SU-DHL-6 (cell line): Measurements from ENCODE around the gene KMT2A.

Experiments used
- EZH2phosphoT487 ChIP-seq: fragments of 200-600 bp; sonication (generic), shearing (Covaris generic); conservative IDR thresholded peaks from 2 replicates; pipeline ENCODE4 v1.6.1; 2018; ENCODE audit warnings: mild to moderate bottlenecking, antibody characterized with exemption, low read length, moderate library complexity, mixed read lengths
- TF ChIP-seq, protein P1 (sequence below): fragments of 200-600 bp; sonication (generic); IDR thresholded peaks from one replicate; pipeline ENCODE4 v1.5.1; 2017; ENCODE audit warnings: antibody characterized with exemption, mild to moderate bottlenecking, low read length, moderate library complexity; ENCODE audit not compliant: insufficient read depth, poor library complexity, severe bottlenecking

DNA sequence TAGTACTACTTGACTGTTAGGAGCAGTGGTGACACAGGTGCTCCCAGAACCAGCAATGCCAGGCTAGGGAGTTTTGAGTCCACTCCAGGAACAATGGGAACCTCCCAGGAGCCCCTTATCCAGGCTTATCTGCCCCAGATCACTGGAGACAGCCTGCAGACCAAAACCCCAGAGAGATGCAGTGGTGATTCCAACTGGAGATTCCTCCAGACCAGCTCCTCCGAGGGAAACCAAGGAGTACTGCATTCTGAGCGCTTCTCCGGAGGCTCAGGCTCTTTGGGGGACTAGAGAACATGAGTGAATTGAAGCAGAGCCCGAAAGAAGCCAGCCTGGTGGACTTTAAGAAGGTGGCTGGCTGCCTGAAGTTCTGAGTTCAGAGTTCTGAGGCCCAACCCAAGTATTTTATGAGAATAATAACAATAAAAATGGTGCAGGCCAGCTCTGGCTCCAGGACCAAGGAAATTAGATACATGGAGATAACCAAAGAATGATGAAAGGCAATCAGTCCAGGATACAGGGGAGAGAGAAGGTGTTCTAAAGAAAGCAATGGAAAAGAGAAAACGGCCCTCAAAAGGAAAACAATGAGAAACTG, 93.4 kb downstream of the KMT2A start:
- TF ChIP-seq, protein P1, sequence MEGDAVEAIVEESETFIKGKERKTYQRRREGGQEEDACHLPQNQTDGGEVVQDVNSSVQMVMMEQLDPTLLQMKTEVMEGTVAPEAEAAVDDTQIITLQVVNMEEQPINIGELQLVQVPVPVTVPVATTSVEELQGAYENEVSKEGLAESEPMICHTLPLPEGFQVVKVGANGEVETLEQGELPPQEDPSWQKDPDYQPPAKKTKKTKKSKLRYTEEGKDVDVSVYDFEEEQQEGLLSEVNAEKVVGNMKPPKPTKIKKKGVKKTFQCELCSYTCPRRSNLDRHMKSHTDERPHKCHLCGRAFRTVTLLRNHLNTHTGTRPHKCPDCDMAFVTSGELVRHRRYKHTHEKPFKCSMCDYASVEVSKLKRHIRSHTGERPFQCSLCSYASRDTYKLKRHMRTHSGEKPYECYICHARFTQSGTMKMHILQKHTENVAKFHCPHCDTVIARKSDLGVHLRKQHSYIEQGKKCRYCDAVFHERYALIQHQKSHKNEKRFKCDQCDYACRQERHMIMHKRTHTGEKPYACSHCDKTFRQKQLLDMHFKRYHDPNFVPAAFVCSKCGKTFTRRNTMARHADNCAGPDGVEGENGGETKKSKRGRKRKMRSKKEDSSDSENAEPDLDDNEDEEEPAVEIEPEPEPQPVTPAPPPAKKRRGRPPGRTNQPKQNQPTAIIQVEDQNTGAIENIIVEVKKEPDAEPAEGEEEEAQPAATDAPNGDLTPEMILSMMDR = no peak
- no peak for TF ChIP-seq EZH2phosphoT487
